K562 treated with DMSO at 1 percent for 4 hours (cell line): ENCODE results near the gene ZNF841. TPM values are rescaled to one million over a fixed set of nuclear protein-coding genes. Genes with fewer than 3 reads are reported as not detected.

Experiments used
- total RNA-seq: library from RNA; unstranded; fragments of 300-600 nt; gene quantifications from 2 replicates; pipeline ENCODE4 v1.2.3, GENCODE V29; 2022; ENCODE audit not compliant: insufficient read depth

Gene ZNF841
- 5.8 and 6.0 TPM in 2 replicates for total RNA-seq

GRCh38 chr19:52095172-52096014 is at the start of gene ZNF841:
Gene ZNF841 (minus strand): TSS chr19:52095765. CDS start chr19:52084801, 10,964 bp downstream.

GRCh38 chr19:52139252-52140031 is 43.9 kb upstream of the ZNF841 start, which contains the start of gene ZNF616:
Gene ZNF616 (minus strand): TSS chr19:52139938. CDS start chr19:52130512, 9,426 bp downstream.

DNA sequence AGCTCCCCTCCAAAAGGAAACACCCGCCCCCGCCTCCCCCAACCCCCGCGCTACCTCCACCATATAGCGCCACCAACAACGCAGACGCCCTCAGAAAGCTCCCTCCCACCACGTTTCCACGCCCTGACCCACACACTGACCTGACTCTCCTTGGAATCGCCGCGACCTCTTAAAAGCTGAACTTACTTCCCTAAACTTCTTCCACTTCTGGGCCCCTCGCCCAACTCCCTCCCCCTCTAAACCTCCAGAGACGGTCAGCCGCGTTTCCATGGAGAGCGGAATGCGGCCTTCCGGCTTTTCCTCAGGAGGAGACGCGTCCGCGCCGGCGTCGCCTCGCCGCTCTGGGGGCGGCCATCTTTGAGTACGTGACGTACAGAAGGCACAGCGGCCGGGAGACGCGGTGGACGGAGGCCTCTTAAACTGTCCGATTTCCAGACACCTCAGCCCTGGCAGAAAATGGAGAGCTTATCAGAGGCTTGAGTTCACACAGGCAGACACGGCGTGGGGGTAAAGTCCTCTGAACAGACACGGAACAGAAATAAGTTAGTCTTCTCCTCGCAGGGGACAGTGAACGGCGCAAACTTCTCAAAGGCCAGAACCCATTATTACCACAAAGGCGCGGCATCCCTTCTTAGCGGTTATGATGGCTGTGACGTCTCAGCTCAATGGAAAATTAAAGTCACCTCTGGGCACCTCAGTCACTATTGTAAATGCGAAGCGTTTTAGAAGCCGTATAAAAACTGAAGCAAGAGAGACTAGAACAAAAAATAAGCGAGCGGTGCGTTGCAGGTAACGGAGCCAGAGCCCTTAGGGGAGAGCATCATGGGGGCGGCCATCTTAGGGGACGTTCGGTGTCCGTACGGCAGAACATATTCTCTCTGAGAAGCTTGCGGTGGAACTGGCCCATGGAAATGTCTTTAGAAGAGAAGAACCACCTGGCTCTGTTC is 46.7 kb downstream of the ZNF841 start, which contains the start of gene ZNF432:
Gene ZNF432, minus strand, starts transcription at position 284 of the 947 bp plus-strand sequence. CDS start 1,970 bp downstream, outside the sequence.

DNA sequence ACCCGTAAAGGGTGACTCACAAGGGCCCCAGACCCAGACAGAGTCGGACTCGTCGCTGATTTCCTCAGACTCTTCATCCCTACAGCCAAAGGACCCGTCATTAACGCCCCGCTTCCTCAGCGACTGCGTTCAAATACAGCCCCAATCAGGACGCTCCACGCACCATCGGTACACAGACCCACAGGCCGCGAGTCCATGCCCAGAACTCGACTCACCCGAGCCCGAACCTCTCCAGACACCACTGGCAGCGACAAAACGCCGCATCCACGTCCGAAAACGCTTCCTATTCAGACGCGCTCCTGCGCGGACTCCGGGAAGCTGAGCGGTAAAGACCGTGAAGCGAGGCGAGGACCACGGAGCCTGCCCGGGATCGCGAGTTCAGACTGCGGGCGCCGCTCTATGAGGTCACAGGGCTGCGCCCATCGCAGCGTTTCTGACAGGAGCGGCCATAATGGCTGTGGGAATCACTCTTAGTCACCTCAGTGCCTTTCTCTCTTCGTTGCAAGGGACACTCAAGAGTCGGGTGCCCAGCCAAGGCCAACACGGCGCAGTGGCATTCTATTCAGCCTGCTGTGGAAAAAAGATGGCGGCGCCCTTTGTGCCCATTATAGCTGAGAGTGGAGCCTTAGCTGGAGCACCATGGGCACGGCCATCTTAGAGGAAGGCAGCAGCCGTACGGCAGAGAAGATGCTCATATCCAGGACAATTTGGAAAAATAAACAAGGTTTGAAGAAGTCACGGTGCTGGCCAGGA is 67.4 kb downstream of the ZNF841 start, which contains the start of gene ZNF614:
Gene ZNF614, minus strand, starts transcription at position 353 of the 753 bp plus-strand sequence. CDS start 2,634 bp downstream, outside the sequence.

Other genes with a start within 250 kb of the ZNF841 start
- 1.1 and 2.1 TPM in 2 replicates for gene ZNF577, start 207.8 kb downstream of the ZNF841 start, total RNA-seq
- 1.8 and 4.0 TPM in 2 replicates for gene ZNF649, start 190.7 kb downstream of the ZNF841 start, total RNA-seq
- 1.3 and 5.5 TPM in 2 replicates for gene ZNF613, start 168.3 kb downstream of the ZNF841 start, total RNA-seq
- gene ZNF350, start 108.9 kb downstream of the ZNF841 start, total RNA-seq: 0.69 and 2.5 TPM in 2 replicates
- 2.2 and 3.5 TPM in 2 replicates for gene ZNF615, start 87.6 kb downstream of the ZNF841 start, total RNA-seq
- gene ZNF614, start 67.4 kb downstream of the ZNF841 start, total RNA-seq: 3.1 and 5.0 TPM in 2 replicates
- 1.8 and 3.1 TPM in 2 replicates for gene ZNF432, start 46.9 kb downstream of the ZNF841 start, total RNA-seq
- gene ZNF616, start 44.2 kb upstream of the ZNF841 start, total RNA-seq: 5.9 and 8.0 TPM in 2 replicates
- 0.93 TPM in 1 of 2 replicates, not detected in the other for gene ZNF836, start 75.9 kb upstream of the ZNF841 start, total RNA-seq
- gene PPP2R1A, start 94.3 kb upstream of the ZNF841 start, total RNA-seq: 102 and 106 TPM in 2 replicates
- gene ZNF766, start 173.8 kb upstream of the ZNF841 start, total RNA-seq: 6.5 and 12.3 TPM in 2 replicates
- 1.7 and 3.3 TPM in 2 replicates for gene ZNF480, start 201.4 kb upstream of the ZNF841 start, total RNA-seq
- not detected in 2 replicates for gene ZNF610, start 240.5 kb upstream of the ZNF841 start, total RNA-seq